NCI-H82 (cell line): Measurements from ENCODE around the gene KCNIP4.
A peak's percentile ranks its signal among the peaks of the same experiment; 100 is the strongest.
"Not testable (repeated sequence)": the region's sequence is repeated elsewhere in the genome, so short reads cannot be mapped to it uniquely, and the experiment has no call there.

Experiments used
- DNase-seq: peaks from one replicate; lab custom pipeline; 2025; lab: John Stamatoyannopoulos, UW

KCNIP4 gene

GRCh38 chr4:21366312-21366711, 582.3 kb downstream of the KCNIP4 start:
- DNase-seq: no peak

GRCh38 chr4:21363701-21364100, 584.9 kb downstream of the KCNIP4 start:
- no peak for DNase-seq

GRCh38 chr4:21352354-21352753, 596.2 kb downstream of the KCNIP4 start:
- DNase-seq: not testable (repeated sequence)

GRCh38 chr4:21347142-21347541, 601.4 kb downstream of the KCNIP4 start:
- DNase-seq: no peak

- DNase-seq: no peak
Observed at GRCh38 chr4:21327976-21328700, 620.4 kb downstream of the KCNIP4 start.

- no peak for DNase-seq
Observed at GRCh38 chr4:21320034-21320433, 628.5 kb downstream of the KCNIP4 start.

- no peak for DNase-seq
Observed at GRCh38 chr4:21307709-21308108, 640.9 kb downstream of the KCNIP4 start.

GRCh38 chr4:21304540-21304887, 644.1 kb downstream of the KCNIP4 start:
- DNase-seq: no peak

GRCh38 chr4:21290562-21290961, 658.0 kb downstream of the KCNIP4 start:
- no peak for DNase-seq

- DNase-seq: no peak
Observed at GRCh38 chr4:21276046-21276445, 672.5 kb downstream of the KCNIP4 start.

GRCh38 chr4:21271439-21272052, 677.0 kb downstream of the KCNIP4 start:
- DNase-seq: no peak

- no peak for DNase-seq
Observed at GRCh38 chr4:21248331-21248730, 700.2 kb downstream of the KCNIP4 start.

- DNase-seq: no peak
Observed at GRCh38 chr4:21242163-21242562, 706.4 kb downstream of the KCNIP4 start.

- no peak for DNase-seq
Observed at GRCh38 chr4:21226637-21227538, 721.7 kb downstream of the KCNIP4 start.

- peak; percentile 6 for DNase-seq
Observed at GRCh38 chr4:21211846-21212245, 736.7 kb downstream of the KCNIP4 start.

- DNase-seq: no peak
Observed at GRCh38 chr4:21209860-21210259, 738.7 kb downstream of the KCNIP4 start.

GRCh38 chr4:21205821-21206531, 742.6 kb downstream of the KCNIP4 start:
- DNase-seq: no peak

- DNase-seq: no peak
Observed at GRCh38 chr4:21203416-21203815, 745.2 kb downstream of the KCNIP4 start.

GRCh38 chr4:21202959-21203358, 745.6 kb downstream of the KCNIP4 start:
- no peak for DNase-seq

- no peak for DNase-seq
Observed at GRCh38 chr4:21198683-21199082, 749.9 kb downstream of the KCNIP4 start.

GRCh38 chr4:21195682-21196081, 752.9 kb downstream of the KCNIP4 start:
- no peak for DNase-seq

- DNase-seq: no peak
Observed at GRCh38 chr4:21192367-21192766, 756.2 kb downstream of the KCNIP4 start.
